Amniotic epithelial cell (primary cell): ENCODE measurements around the gene SMCO1.
"Not testable (repeated sequence)": the region's sequence is repeated elsewhere in the genome, so short reads cannot be mapped to it uniquely, and the experiment has no call there.

Experiments
- DNase-seq: peaks from one replicate; pipeline ENCODE4 v3.0.0-alpha.2; 2010; ENCODE audit warnings: low read depth

SMCO1 gene

DNA sequence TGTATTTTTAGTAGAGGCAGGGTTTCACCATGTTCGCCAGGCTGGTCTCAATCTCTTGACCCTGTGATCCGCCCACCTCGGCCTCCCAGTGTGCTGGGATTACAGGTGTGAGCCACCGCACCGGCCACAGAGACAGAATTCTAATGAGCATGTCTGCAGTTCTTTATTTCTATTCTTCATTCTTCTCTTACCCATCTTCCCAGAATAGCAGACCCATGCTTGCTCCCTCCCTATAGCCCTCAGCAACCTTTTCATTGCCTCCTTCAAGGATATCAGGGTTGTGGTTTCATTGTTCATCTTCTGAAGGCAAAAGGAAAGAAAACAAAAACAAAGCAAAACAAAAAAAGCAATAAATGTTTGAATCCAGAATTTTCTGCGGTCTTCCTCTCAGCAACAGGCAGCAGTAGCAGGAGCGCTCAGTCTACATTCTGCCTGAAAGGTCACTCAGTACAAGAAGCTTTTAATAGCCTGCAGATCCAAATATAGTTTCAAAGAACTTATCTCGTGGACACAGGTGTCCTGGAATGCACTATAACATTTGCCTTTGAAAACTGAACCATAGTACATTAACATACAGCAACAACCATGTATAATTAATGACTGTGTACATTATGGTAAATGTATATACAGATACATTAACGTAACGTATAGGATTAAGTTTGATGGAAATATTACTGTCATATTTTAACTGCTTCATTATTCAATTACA, at the start of gene SMCO1:
TSS of gene SMCO1 (minus strand) at position 434 of the 709 bp plus-strand sequence. CDS start at position 297, 137 bp downstream.
- DNase-seq = no peak

DNA sequence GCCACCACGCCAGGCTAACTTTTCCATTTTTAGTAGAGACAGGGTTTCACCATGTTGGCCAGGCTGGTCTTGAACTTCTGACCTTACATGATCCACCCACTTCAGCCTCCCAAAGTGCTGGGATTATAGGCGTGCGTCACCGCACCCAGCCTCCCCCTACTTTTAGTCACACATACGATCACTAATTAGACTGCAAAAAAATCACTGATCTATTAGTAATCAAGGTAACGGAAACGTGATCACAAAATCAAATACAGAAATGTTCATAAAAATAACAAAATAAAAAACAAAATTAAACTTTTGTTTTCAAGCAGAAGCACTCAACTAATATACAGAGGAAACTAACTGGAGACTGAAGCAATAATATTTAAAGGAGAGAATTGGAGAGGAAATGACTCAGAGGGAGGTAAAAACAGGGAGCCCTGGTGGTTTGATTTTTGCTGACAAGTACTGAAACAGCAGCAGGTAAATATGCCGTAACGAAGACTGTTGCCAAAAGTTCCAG, 48.6 kb upstream of the SMCO1 start:
- DNase-seq = peak; percentile 39

GRCh38 chr3:196559826-196560225, 44.7 kb upstream of the SMCO1 start:
- no peak for DNase-seq

DNA sequence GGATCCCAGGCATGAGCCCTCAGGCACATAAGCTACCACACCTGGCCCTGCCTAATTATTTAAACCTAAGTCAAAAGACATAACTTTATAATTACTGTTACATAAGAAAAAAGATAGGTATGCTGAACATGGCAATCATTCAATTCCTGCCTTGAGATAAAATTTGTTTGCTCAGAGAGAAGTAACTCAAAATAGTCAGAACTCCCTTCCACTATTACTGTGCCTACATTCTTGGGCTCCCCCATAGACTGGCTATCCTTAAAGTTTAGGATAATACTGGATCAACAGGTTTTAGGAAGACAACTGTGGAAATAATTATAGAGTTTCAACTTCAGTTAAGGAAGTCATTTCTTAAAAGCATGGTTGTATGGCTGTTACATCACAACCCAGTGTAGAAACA, 43.3 kb upstream of the SMCO1 start:
- DNase-seq = no peak

GRCh38 chr3:196557236-196557635, 42.1 kb upstream of the SMCO1 start:
- DNase-seq = no peak

GRCh38 chr3:196555295-196555694, 40.1 kb upstream of the SMCO1 start:
- no peak for DNase-seq

DNA sequence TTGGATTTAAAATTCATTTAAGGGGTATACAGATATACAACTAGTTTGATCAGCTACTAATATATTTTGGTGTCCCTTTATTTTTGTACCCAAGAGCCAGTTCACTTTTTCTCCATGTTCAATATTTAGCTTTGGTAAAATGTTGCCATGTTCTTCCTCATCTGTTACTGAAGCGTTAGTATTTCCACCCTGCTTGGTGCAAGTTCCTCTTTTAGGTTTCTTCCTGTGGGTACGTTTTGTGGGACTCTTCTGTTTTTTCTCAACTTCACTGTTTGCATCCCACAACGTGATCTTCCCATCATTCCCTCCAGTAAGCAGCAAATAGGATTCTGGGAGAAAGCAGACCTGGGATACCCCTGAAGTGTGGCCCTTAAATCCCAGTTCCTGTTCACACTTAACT, 39.1 kb upstream of the SMCO1 start:
- DNase-seq = no peak

GRCh38 chr3:196553551-196553950, 38.4 kb upstream of the SMCO1 start:
- DNase-seq = no peak

DNA sequence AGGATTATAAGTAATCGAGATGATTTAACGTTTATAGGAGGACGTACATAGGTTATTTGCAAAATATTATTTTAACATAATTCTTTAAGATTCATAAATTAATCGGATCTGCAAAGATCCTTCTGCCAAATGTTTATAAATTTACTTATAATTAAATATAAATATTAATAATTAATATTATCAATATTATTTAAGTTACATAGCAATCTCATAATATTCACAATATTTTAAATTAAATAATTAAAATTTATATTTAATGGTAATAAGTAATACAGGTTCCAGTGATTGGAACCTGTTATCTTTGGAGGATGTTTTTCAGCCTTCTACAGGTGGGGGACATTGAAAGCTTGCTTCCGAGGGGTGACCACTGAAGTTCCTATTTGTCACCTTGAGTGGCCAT, 37.1 kb upstream of the SMCO1 start:
- no peak for DNase-seq

GRCh38 chr3:196550172-196550571, 35.0 kb upstream of the SMCO1 start:
- not testable (repeated sequence) for DNase-seq

DNA sequence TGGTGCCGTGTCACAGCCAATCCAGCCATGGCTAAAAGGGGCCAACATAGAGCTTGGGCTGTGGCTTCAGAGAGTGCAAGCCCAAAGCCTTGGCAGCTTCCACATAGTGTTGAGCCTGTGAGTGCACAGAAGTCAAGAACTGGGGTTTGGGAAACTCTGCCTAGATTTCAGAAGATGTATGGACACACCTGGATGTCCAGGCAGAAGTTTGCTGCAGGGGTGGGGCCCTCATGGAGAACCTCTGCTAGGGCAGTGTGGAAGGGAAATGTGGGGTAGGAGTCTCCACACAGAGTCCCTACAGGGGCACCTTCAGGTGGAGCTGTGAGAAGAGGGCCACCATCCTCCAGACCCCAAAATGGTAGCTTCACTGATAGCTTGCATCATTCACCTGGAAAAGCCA, 34.2 kb upstream of the SMCO1 start:
- DNase-seq = not testable (repeated sequence)

DNA sequence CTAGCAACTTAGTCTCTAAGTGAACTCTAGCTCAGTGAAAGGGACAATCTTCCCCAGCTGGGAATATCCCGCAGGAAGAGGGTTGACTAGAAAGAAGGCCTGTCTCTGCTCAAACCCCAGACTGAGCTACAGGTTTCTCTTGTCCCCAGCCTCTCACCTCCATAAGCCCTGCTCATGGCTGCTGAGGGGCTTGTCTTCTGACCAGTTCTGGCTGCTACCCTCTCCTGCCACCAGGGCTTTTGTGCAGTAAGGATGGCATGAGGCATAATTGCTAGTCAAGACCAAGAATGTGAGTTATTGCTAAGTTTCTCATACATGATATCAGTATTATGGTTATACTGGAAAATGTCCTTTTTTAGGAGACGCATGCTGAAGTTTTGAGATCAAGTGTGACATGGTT, 31.9 kb upstream of the SMCO1 start:
- no peak for DNase-seq

DNA sequence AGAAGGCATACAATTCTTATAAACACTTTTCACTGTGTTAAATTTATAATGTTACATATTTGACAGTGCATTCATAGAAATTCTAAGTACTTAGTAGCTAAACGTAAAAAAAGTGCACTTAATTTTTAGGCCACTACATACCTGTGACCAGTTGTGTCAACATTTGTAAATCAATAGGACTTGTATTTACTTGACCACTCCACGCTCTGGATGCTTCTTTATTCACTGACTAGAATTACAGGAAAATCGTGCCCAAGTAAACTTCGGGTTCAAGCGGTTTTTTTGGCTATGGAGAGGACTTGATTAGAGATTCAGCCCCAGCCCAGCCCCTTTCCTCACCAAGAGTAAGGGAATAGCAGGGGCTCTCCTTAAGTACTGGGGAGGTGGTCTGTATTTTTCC, 31.4 kb upstream of the SMCO1 start:
- no peak for DNase-seq

DNA sequence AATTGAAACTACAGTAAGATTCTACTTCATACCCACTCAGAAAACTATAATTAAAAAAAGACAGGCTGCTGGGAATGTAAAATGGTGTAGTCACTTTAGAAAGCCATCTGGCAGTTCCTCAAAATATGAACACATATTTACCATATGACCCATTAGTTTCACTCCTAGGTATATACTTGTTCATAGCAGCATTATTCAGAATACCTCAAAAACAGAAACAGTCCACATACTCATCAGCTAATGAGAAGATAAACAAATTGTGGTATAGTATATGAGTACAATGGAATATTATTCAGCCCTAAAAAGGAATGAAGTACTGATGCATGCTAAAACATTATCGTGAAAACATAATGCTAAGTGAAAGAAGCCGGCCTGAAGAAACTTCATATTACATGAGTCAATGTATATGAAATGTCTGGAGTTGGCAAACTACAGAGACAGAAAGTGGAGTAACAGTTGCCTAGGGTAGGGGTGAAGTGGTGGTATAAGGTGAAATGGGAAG, 29.4 kb upstream of the SMCO1 start:
- no peak for DNase-seq

DNA sequence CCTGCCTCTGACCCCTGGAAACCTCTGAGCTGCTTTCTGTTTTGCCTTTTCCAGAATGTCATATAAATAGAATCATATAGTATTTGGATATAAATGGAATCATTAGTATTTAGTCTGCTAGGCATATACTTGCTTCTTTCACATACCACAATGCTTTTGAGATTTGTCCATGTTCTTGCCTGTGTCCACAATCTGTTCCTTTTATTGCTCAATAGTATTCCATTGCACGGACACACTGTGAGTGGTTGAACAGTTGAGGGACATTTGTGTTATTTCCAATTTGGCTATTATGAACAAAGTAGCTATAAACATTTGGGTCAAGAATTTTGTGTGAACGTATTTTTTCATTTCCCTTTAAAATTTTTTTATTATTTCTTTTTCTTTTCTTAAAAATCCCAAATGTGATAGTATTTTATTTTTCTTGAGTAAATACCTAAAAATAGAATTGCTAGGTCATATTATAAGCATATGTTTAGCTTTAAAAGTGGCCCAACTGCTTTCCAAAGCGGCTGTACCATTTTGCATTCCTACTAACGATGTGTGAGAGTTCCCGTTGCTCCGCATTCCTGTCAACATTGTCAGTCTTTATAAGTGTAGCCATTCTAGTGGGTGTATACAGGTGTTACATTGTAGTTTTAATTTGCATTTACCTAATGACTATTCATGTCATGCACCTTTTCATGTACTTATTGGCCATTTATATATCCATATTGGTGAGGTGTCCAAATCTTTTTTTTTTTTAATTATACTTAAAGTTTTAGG, 26.7 kb upstream of the SMCO1 start:
- DNase-seq = no peak

DNA sequence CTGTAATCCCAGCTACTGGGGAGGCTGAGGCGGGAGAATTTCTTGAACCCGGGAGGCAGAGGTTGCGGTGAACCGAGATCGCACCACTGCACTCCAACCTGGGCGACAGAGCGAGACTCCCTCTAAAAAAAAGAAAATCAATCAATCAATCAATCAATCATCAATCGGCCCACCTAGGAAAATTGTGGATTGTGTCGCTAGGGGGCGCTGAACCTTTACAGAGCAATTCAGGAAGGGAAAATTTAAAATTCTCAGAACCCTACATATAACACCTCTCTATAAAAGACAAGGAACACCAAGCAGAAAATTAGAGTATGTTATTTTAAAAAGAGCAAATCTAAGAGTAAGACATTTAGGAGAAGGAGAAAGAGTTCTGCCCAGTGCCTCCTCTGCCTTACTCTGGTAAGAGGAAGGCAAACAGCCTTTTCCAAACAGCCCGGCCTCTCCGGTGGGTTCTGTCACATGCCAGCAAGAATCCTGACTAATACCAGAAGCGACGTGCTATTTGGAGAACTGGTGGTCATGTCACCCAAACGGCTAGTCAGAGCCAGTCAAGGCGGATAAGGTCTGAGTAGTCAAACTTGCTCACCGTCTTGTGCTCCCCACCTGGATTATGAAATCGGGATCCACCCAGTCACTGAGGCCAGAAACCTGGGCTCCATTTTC, 22.3 kb upstream of the SMCO1 start:
- no peak for DNase-seq

DNA sequence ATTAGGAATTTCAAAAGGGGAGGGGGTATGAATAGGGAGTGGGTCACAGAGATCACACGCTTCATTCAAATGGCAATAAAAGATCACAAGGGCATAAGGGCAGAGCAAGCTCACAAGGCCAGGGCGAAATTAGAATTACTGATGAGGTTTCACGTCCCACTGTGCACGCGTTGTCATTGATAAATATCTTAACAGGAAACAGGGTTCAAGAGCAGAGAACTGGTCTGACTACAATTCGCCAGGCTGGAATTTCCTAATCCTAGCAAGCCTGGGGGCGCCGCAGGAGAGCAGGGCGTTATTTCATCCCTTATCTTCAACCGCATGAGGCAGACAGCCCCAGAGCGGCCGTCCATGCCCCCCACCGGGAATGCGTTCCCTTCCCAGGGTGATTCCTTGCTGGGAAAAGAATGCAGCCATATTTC, 18.1 kb upstream of the SMCO1 start:
- peak; percentile 87 for DNase-seq

GRCh38 chr3:196531418-196531817, 16.3 kb upstream of the SMCO1 start:
- no peak for DNase-seq

DNA sequence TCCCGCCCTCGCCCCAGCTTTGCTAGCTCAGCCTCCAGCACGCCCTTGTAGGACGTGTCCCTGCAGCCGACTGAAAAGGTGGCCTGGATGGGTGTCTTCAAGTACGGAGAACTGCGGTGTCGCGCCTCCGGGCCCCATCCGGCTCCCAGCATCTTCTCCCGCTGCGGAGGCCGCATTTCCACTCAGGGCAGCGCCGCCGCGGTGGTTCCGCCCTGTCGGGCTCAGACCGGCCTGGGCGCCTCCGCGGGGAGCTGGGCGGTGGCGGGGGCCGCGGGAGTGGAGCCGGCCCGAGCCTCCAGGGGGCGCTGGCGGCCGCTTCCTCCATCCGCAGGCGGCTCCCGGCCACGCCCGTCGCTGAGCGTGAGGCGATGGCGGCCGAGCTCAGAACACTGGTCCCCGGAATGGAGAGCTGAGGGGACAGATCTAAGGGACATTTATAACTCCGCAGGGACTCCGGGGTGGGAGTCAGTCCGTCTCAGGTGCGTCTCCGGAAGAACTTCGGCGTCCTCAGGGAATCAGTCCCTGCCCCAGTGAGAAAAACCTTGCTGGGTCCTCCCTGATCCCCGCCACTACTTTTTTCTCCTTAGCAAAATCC, 13.6 kb upstream of the SMCO1 start:
- DNase-seq = peak; percentile 49

DNA sequence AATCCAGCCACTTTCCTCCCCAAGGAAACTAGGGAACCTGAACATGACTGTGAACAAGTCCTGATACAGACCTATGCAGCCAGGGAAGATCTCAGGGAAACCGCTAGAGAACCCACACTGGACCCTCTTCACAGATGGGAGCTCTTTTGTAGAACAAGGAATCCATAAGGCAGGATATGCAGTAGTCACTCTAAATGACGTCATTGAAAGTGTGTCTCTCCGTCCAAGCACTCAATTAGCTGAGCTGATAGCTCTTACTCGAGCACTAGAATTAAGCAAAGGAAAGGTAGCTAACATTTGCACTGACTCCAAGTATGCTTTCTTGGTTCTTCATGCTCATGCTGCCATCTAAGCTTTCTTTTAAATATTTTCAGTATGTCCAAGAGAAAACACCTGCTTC, 10.0 kb upstream of the SMCO1 start:
- DNase-seq = no peak

DNA sequence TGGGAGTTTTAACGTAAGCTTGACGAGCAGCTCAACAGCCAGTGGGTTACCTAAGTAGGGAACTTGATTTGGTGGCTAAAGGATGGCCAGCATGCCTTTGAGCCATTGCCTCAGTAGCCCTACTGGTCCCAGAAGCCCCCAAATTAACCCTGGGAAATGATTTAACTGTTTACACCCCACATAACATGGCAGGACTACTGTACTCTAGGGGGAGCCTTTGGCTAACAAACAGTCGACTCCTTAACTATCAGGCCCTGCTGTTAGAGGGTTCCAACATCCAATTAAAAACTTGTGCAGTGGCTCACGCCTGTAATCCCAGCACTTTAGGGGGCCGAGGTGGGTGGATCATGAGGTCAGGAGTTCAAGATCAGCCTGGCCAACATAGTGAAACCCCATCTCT, 9.4 kb upstream of the SMCO1 start:
- no peak for DNase-seq

DNA sequence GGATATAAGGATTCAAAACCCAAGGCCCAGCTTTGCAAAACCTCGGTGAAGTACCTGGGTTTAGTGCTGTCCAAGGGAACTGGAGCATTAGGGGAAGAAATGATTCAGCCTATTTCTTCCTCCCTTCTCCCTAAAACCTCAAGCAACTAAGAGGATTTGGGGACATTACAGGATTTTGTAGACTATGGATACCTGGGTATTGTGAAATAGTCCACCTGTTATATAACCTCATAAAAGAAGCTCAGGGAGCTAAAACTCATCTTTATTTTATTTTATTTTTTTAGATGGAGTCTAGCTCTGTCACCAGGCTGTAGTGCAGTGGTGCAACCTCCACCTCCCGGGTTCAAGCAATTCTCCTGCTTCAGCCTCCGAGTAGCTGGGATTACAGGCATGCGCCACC, 8.7 kb upstream of the SMCO1 start:
- no peak for DNase-seq
